Endothelial cell (in vitro differentiated cells): ENCODE data around the gene LRATD1. TPM values are rescaled to one million over a fixed set of nuclear protein-coding genes. Genes with fewer than 3 reads are reported as not detected.

Experiments
- DNase-seq: peaks from one replicate; pipeline ENCODE4 v3.0.0; 2021; ENCODE audit warnings: low spot score
- H3K27ac Mint-ChIP-seq: one replicate; pipeline ENCODE4 v1.8.0; 2021; ENCODE audit warnings: mixed read lengths, inconsistent platforms; ENCODE audit not compliant: unreplicated experiment
- H3K27me3 Mint-ChIP-seq: one replicate; pipeline ENCODE4 v1.8.0; 2021; ENCODE audit warnings: mild to moderate bottlenecking, moderate library complexity, mixed read lengths, inconsistent platforms; ENCODE audit not compliant: unreplicated experiment
- H3K36me3 Mint-ChIP-seq: one replicate; pipeline ENCODE4 v1.8.0; 2021; ENCODE audit warnings: mild to moderate bottlenecking, low read depth, mixed read lengths, inconsistent platforms; ENCODE audit not compliant: unreplicated experiment
- H3K4me1 Mint-ChIP-seq: one replicate; pipeline ENCODE4 v1.8.0; 2021; ENCODE audit warnings: mild to moderate bottlenecking, mixed read lengths, inconsistent platforms; ENCODE audit not compliant: unreplicated experiment
- H3K4me3 Mint-ChIP-seq: one replicate; pipeline ENCODE4 v1.8.0; 2021; ENCODE audit warnings: mild to moderate bottlenecking, mixed read lengths, inconsistent platforms; ENCODE audit not compliant: unreplicated experiment
- H3K9me3 Mint-ChIP-seq: one replicate; pipeline ENCODE4 v1.8.0; 2021; ENCODE audit warnings: mixed read lengths, inconsistent platforms; ENCODE audit not compliant: unreplicated experiment
- CTCF ChIP-seq: fragments of 200-600 bp; sonication (generic); IDR thresholded peaks from one replicate; pipeline ENCODE4 v1.5.0; 2021; ENCODE audit warnings: antibody characterized with exemption; ENCODE audit not compliant: unreplicated experiment
- total RNA-seq: library from RNA; stranded (reverse); fragmentation: NEBNext Ultra II Directional; extraction: Animal tissue kit (Norgen Biotek cat#: 25700); gene quantifications from one replicate; pipeline ENCODE4 v1.2.1, GENCODE V29; 2021; ENCODE audit not compliant: unreplicated experiment

Gene LRATD1
- total RNA-seq, 1 donor from 2014 or later, result 37.6 TPM

- DNase-seq, result no peak
- Mint-ChIP-seq H3K4me3 (no peak overlapping the region), H3K27ac (no peak overlapping the region), H3K9me3 (no peaks in the 10 kb centered on the region), H3K36me3 (no peaks in the 10 kb centered on the region), H3K27me3 (peaks cover 3% of the 10 kb centered on the region), H3K4me1 (no peaks in the 10 kb centered on the region)
- no peak for TF ChIP-seq CTCF
These were observed 30.2 kb upstream of the LRATD1 start for GRCh38 chr2:14602309-14602708.

GRCh38 chr2:14603676-14604075, 28.8 kb upstream of the LRATD1 start:
- DNase-seq, result no peak
- H3K27me3 Mint-ChIP-seq, result peaks cover 2% of the 10 kb centered on the region
- H3K4me3 Mint-ChIP-seq, result no peak overlapping the region
- H3K36me3 Mint-ChIP-seq, result no peaks in the 10 kb centered on the region
- H3K27ac Mint-ChIP-seq, result no peak overlapping the region
- no peaks in the 10 kb centered on the region for H3K4me1 Mint-ChIP-seq
- no peaks in the 10 kb centered on the region for H3K9me3 Mint-ChIP-seq
- TF ChIP-seq CTCF, result no peak

- Mint-ChIP-seq H3K36me3 (no peaks in the 10 kb centered on the region), H3K4me1 (no peaks in the 10 kb centered on the region), H3K27ac (no peak overlapping the region), H3K4me3 (no peak overlapping the region), H3K9me3 (no peaks in the 10 kb centered on the region), H3K27me3 (no peaks in the 10 kb centered on the region)
- no peak for TF ChIP-seq CTCF
- DNase-seq, result no peak
These were observed 24.3 kb upstream of the LRATD1 start for GRCh38 chr2:14608245-14608644.

DNA sequence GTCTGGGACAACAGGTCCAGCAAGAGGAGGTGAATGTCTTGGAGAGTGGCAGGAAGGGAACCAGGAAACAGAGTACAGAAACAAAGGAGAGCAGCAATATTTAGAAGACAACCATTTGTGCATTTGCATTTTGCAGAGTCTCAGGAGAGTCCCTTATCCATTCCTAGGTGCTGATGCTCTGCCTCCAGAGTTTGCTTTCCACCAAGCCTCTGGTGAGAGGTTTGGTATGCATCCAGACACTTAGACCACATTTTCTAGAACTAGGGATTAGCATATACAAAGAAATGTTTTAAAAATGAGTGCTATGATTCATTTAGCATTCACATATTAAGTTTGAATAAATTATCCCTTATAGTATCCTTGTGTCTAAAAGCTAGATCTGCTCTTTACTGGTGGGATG, 18.5 kb upstream of the LRATD1 start:
- H3K36me3 Mint-ChIP-seq, result no peaks in the 10 kb centered on the region
- H3K9me3 Mint-ChIP-seq, result no peaks in the 10 kb centered on the region
- H3K27ac Mint-ChIP-seq, result no peak overlapping the region
- no peak for TF ChIP-seq CTCF
- no peak overlapping the region for H3K4me3 Mint-ChIP-seq
- no peaks in the 10 kb centered on the region for H3K27me3 Mint-ChIP-seq
- peaks cover 9% of the 10 kb centered on the region for H3K4me1 Mint-ChIP-seq
- DNase-seq, result no peak

GRCh38 chr2:14615121-14615520, 17.4 kb upstream of the LRATD1 start:
- TF ChIP-seq CTCF, result no peak
- peaks cover 9% of the 10 kb centered on the region for H3K4me1 Mint-ChIP-seq
- no peaks in the 10 kb centered on the region for H3K9me3 Mint-ChIP-seq

More at GRCh38 chr2:14615121-14615520, 17.4 kb upstream of the LRATD1 start:
- Mint-ChIP-seq H3K27ac (no peak overlapping the region), H3K4me3 (no peak overlapping the region), H3K36me3 (no peaks in the 10 kb centered on the region), H3K27me3 (no peaks in the 10 kb centered on the region)
- DNase-seq, result no peak
